Duodenal mucosa (tissue), 2 donors: ENCODE results near the gene BATF3.

ENCODE experiments used
- H3K27ac ChIP-seq: one replicate; pipeline ENCODE4 v1.7.0; 2013; ENCODE audit warnings: low read depth, low read length
- H3K27me3 ChIP-seq, 2 donors: one replicate each; pipeline ENCODE4 v1.7.0; 2013; ENCODE audit warnings: low read length in 2 of 2, control low read depth in 1 of 2; ENCODE audit not compliant: insufficient read depth in 2 of 2, control insufficient read depth in 1 of 2
- H3K36me3 ChIP-seq, 2 donors: one replicate each; pipeline ENCODE4 v1.7.0; 2013; ENCODE audit warnings: low read length in 2 of 2, control low read depth in 1 of 2; ENCODE audit not compliant: insufficient read depth in 2 of 2, control insufficient read depth in 1 of 2
- H3K4me1 ChIP-seq, 2 donors: one replicate each; pipeline ENCODE4 v1.7.0; 2013; ENCODE audit warnings: low read length in 2 of 2, control low read depth in 1 of 2; ENCODE audit not compliant: insufficient read depth in 2 of 2, control insufficient read depth in 1 of 2
- H3K4me3 ChIP-seq, 2 donors: one replicate each; pipeline ENCODE4 v1.7.0; 2013; ENCODE audit warnings: low read length in 2 of 2, low read depth in 1 of 2
- H3K9ac ChIP-seq, 2 donors: one replicate each; pipeline ENCODE4 v1.7.0; 2013; ENCODE audit warnings: low read length in 2 of 2, low read depth in 1 of 2
- H3K9me3 ChIP-seq, 2 donors: one replicate each; pipeline ENCODE4 v1.7.0; 2013; ENCODE audit warnings: low read length in 2 of 2, control low read depth in 1 of 2; ENCODE audit not compliant: control insufficient read depth in 1 of 2

BATF3 gene

GRCh38 chr1:212637902-212638301 lies 61.7 kb downstream of the BATF3 start:
- no peaks in the 10 kb centered on the region for H3K36me3 ChIP-seq
- H3K27me3 ChIP-seq, result no peaks in the 10 kb centered on the region
- H3K4me3 ChIP-seq, result no peak overlapping the region
- peaks cover 15 to 18% of the 10 kb centered on the region in 2 donors for H3K4me1 ChIP-seq
- peaks cover 0 to 3% of the 10 kb centered on the region in 2 donors for H3K9me3 ChIP-seq
- H3K9ac ChIP-seq, result no peak overlapping the region
- H3K27ac ChIP-seq, result no peak overlapping the region
